Measurements from ENCODE around the gene DGKH. TPM values are rescaled to one million over a fixed set of nuclear protein-coding genes. Genes with fewer than 3 reads are reported as not detected.

The DGKH gene
- total and polyA plus RNA-seq, 2 of the 13 experiments (the other 11 are each of a cell fraction or from before 2014, with no cell fraction given), result 0.01 to 0.13 TPM

GRCh38 chr13:42065414-42065813 lies 17.0 kb downstream of the DGKH start:
- in situ Hi-C loops (cut with HindIII; ENCODE audit: extremely low pct_ligation_motif_present, low pct_unique_long_range_greater_than_20kb) (no loop called here), intact Hi-C loops (cut with micrococcal nuclease; ENCODE audit: unreplicated experiment) (no loop called here)
- Histone ChIP-seq H3K4me1 (ENCODE audit: insufficient read depth, low read length) (no peaks in the 10 kb centered on the region), H3K27ac (ENCODE audit: extremely low read length, insufficient read depth, low read length) (no peak overlapping the region), H3K4me2 (ENCODE audit: low read depth, low read length) (no peak overlapping the region), H4K20me1 (ENCODE audit: insufficient read depth, low read length) (no peaks in the 10 kb centered on the region), H3K4me3 (replicated peaks in 1 of 3; ENCODE audit: insufficient read depth in 1 of 3, low read depth in 2 of 3, low read length in 3 of 3) (no peak overlapping the region), H3K9ac (ENCODE audit: insufficient read depth, low read depth, low read length) (no peak overlapping the region), H3K36me3 (replicated peaks in 1 of 2; ENCODE audit: control insufficient read depth in 1 of 2, insufficient read depth in 2 of 2, low read length in 2 of 2) (no peaks in the 10 kb centered on the region), H2AFZ (ENCODE audit: low read length) (no peak overlapping the region), H3K9me3 (ENCODE audit: low read length) (no peaks in the 10 kb centered on the region), H3K79me2 (ENCODE audit: insufficient read depth, low read length) (no peaks in the 10 kb centered on the region), H3K27me3 (ENCODE audit: control insufficient read depth in 1 of 2, insufficient read depth in 2 of 2, low read length in 2 of 2) (no peaks in the 10 kb centered on the region)
- ATAC-seq (no peak), FAIRE-seq (no peak), DNase-seq (ENCODE audit: low spot score) (no peak)
- BruUV-seq (replicated peaks), result no TSS peak
- WGBS (ENCODE audit: low lambda C conversion rate), result 44% methylated on average over 4 of the region's 4 CpGs
- TF ChIP-seq HOXA3 (CRISPR knock-in tag; IDR thresholded peaks at IDR 0.05) (no peak), ZNF777 (CRISPR knock-in tag; IDR thresholded peaks at IDR 0.05) (no peak), KMT2A (CRISPR knock-in tag; IDR thresholded peaks at IDR 0.05) (no peak), ZNF83 (CRISPR knock-in tag; IDR thresholded peaks at IDR 0.05; ENCODE audit: borderline replicate concordance) (no peak), HNRNPL (IDR thresholded peaks at IDR 0.05; ENCODE audit: low read depth, low read length) (no peak), ZSCAN29 (CRISPR knock-in tag; conservative IDR thresholded peaks at IDR 0.05) (no peak), ZNF749 (CRISPR knock-in tag; IDR thresholded peaks at IDR 0.05; ENCODE audit: borderline replicate concordance) (no peak), KLF9 (CRISPR knock-in tag; IDR thresholded peaks at IDR 0.05; ENCODE audit: low read depth) (no peak), NR2C2 (CRISPR knock-in tag; IDR thresholded peaks at IDR 0.05; ENCODE audit: borderline replicate concordance) (no peak), ZNF883 (CRISPR knock-in tag; IDR thresholded peaks at IDR 0.05; ENCODE audit: not compliant biosample characterization) (no peak), NFIB (CRISPR knock-in tag; IDR thresholded peaks at IDR 0.05; ENCODE audit: borderline replicate concordance) (no peak)
- TF ChIP-seq, protein P1, sequence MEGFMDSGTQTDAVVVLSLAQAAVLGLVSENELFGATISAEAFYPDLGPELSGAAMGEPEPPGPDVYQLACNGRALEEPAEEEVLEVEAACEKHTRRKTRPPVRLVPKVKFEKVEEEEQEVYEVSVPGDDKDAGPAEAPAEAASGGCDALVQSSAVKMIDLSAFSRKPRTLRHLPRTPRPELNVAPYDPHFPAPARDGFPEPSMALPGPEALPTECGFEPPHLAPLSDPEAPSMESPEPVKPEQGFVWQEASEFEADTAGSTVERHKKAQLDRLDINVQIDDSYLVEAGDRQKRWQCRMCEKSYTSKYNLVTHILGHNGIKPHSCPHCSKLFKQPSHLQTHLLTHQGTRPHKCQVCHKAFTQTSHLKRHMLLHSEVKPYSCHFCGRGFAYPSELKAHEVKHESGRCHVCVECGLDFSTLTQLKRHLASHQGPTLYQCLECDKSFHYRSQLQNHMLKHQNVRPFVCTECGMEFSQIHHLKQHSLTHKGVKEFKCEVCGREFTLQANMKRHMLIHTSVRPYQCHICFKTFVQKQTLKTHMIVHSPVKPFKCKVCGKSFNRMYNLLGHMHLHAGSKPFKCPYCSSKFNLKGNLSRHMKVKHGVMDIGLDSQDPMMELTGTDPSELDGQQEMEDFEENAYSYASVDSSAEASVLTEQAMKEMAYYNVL (CRISPR knock-in tag; IDR thresholded peaks at IDR 0.05; ENCODE audit: borderline replicate concordance), result no peak
- TF ChIP-seq, protein P2, sequence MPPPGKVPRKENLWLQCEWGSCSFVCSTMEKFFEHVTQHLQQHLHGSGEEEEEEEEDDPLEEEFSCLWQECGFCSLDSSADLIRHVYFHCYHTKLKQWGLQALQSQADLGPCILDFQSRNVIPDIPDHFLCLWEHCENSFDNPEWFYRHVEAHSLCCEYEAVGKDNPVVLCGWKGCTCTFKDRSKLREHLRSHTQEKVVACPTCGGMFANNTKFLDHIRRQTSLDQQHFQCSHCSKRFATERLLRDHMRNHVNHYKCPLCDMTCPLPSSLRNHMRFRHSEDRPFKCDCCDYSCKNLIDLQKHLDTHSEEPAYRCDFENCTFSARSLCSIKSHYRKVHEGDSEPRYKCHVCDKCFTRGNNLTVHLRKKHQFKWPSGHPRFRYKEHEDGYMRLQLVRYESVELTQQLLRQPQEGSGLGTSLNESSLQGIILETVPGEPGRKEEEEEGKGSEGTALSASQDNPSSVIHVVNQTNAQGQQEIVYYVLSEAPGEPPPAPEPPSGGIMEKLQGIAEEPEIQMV (CRISPR knock-in tag; IDR thresholded peaks at IDR 0.05; ENCODE audit: low read depth), result no peak
- TF ChIP-seq, protein P3, sequence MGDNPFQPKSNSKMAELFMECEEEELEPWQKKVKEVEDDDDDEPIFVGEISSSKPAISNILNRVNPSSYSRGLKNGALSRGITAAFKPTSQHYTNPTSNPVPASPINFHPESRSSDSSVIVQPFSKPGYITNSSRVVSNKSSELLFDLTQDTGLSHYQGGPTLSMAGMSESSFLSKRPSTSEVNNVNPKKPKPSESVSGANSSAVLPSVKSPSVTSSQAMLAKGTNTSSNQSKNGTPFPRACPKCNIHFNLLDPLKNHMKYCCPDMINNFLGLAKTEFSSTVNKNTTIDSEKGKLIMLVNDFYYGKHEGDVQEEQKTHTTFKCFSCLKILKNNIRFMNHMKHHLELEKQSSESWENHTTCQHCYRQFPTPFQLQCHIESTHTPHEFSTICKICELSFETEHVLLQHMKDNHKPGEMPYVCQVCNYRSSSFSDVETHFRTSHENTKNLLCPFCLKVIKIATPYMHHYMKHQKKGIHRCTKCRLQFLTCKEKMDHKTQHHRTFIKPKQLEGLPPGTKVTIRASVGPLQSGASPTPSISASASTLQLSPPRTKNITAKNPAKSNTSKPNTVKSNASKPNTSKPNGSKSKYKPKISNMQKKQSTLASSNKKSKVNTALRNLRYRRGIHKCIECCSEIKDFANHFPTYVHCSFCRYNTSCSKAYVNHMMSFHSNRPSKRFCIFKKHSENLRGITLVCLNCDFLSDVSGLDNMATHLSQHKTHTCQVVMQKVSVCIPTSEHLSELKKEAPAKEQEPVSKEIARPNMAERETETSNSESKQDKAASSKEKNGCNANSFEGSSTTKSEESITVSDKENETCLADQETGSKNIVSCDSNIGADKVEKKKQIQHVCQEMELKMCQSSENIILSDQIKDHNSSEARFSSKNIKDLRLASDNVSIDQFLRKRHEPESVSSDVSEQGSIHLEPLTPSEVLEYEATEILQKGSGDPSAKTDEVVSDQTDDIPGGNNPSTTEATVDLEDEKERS (CRISPR knock-in tag; IDR thresholded peaks at IDR 0.05), result no peak
- POLR2A ChIA-PET, result no interaction called here
- CTCF ChIA-PET (ENCODE audit: low intra/inter-chr PET ratio, low total read pairs), result no interaction called here
